Pancreas (tissue), 10 donors: Measurements from ENCODE around the gene CCL21. TPM values are rescaled to one million over a fixed set of nuclear protein-coding genes. Genes with fewer than 3 reads are reported as not detected.
"Not testable (repeated sequence)": the region's sequence is repeated elsewhere in the genome, so short reads cannot be mapped to it uniquely, and the experiment has no call there.

Experiments
- ATAC-seq, 4 donors: fragments of 200-7000 bp; cut with Tn5 transposase; one replicate each; pipeline versions ENCODE4 v1.8.0 to v1.9.1; 2020; ENCODE audit warnings: mild to moderate bottlenecking in 4 of 4, moderate library complexity in 4 of 4
- DNase-seq, 6 donors: peaks; one replicate each; pipeline ENCODE4 v3.0.0-alpha.2; 2020
- FAIRE-seq: peaks from 2 replicates; lab custom pipeline; 2012; peaks lifted over from hg19 to GRCh38; lab: Jason Lieb, UNC
- H3K27ac ChIP-seq, 4 donors: fragments of 200-600 bp; sonication (generic); 1 replicate in 3 of 4; 2 replicates in 1 of 4; pipeline versions ENCODE4 v1.5.0 to v1.8.0; 2020
- H3K27me3 ChIP-seq, 4 donors: fragments of 200-600 bp; one replicate each; pipeline ENCODE4 v1.8.0; 2021
- H3K36me3 ChIP-seq, 3 donors: fragments of 200-600 bp; sonication (generic) in 1 of 3; one replicate each; pipeline versions ENCODE4 v1.5.0 to v1.8.0; 2020 to 2021
- H3K4me1 ChIP-seq, 3 donors: fragments of 200-600 bp; one replicate each; pipeline ENCODE4 v1.8.0; 2021
- H3K4me3 ChIP-seq, 4 donors: fragments of 200-600 bp; sonication (generic) in 2 of 4; one replicate each; pipeline versions ENCODE4 v1.5.0 to v1.8.0; 2020 to 2021
- H3K9me3 ChIP-seq, 4 donors: fragments of 200-600 bp; one replicate each; pipeline ENCODE4 v1.8.0; 2021
- WGBS, 2 donors: extraction: QIAGEN DNeasy Blood & Tissue Kit; methylation state at CpG; one replicate each; pipeline ENCODE4 v1.1.7; 2013; 5-methylcytosine and 5-hydroxymethylcytosine counted together
- intact Hi-C, 3 donors: fragments of 100-400 bp; cut with DNase I; formaldehyde crosslinking; loops; one replicate each; pipeline versions ENCODE4 v1.11.1 to v1.14.2; 2022
- polyA plus RNA-seq, 2 donors: library from polyadenylated mRNA; stranded (reverse); fragments of 200-250 nt; gene quantifications; one replicate each; pipeline ENCODE4 v1.2.3, GENCODE V29; 2013
- total RNA-seq, 6 donors: library from RNA; stranded (reverse); fragmentation: NEBNext Ultra II Directional in 4 of 6; extraction: Animal tissue kit (Norgen Biotek cat#: 25700) in 4 of 6; gene quantifications; one replicate each; pipeline versions ENCODE4 v1.2.1 to v1.2.4, GENCODE V29; 2021 to 2023
- TF ChIP-seq, protein P1 (sequence below), 4 donors: fragments of 200-600 bp; sonication (generic) in 3 of 4; IDR thresholded peaks; one replicate each; pipeline versions ENCODE4 v1.5.0 to v1.8.0; 2021; ENCODE audit warnings: antibody characterized with exemption in 4 of 4
- donor health status: healthy with polysubstance abuse.
- donor health status: DM: no; HTN: no; CAD: no; lungs with moderate emphysema.
- donor health status: DM: no; HTN: no; CAD: no.
- donor health status: control.
- donor health status: control.
- donor health status: Bipolar disorder and iron deficiency.
- donor health status: DM: yes; HTN: yes; CAD: no.
- donor health status: DM: no; HTN: no; CAD: no.
- donor health status: DM: no; HTN: no; CAD: no.
- donor health status: DM: yes; HTN: yes; CAD: no.

CCL21 gene
- total and polyA plus RNA-seq, 8 donors: 1.9 to 53.5 (median 11.3) TPM; not detected in 1

DNA sequence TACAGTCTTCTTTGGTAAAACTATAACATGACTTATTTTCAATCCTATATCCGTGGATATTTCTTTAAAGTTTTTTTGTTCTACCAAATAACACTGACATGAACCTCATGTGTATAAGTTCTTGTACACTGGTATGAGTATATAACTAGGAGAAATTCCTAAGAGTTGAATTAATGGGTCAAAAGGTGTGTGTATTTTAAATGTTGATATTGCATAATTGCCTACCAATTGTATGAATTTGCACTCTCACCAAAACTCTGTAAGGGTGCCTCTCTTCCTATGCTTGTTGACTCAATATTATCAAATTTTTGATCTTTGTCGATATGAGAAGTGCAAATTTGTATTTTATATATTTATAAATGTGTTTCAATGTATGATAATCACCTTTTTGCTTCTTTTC, 22.9 kb upstream of the CCL21 start:
- no peak for FAIRE-seq
- 65 to 70% methylated on average over 2 of the region's 2 CpGs for WGBS, 2 donors
- H3K27me3 ChIP-seq: no peaks in the 10 kb centered on the region
- ATAC-seq: no peak
- TF ChIP-seq, protein P1, sequence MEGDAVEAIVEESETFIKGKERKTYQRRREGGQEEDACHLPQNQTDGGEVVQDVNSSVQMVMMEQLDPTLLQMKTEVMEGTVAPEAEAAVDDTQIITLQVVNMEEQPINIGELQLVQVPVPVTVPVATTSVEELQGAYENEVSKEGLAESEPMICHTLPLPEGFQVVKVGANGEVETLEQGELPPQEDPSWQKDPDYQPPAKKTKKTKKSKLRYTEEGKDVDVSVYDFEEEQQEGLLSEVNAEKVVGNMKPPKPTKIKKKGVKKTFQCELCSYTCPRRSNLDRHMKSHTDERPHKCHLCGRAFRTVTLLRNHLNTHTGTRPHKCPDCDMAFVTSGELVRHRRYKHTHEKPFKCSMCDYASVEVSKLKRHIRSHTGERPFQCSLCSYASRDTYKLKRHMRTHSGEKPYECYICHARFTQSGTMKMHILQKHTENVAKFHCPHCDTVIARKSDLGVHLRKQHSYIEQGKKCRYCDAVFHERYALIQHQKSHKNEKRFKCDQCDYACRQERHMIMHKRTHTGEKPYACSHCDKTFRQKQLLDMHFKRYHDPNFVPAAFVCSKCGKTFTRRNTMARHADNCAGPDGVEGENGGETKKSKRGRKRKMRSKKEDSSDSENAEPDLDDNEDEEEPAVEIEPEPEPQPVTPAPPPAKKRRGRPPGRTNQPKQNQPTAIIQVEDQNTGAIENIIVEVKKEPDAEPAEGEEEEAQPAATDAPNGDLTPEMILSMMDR (IDR thresholded peaks at IDR 0.05): no peak
- no peaks in the 10 kb centered on the region for H3K4me1 ChIP-seq
- no peaks in the 10 kb centered on the region for H3K9me3 ChIP-seq
- H3K36me3 ChIP-seq: no peaks in the 10 kb centered on the region
- intact Hi-C loops: no loop called here
- no peak overlapping the region for H3K27ac ChIP-seq
- no peak for DNase-seq
- H3K4me3 ChIP-seq: no peak overlapping the region

- Histone ChIP-seq H3K27me3 (no peaks in the 10 kb centered on the region), H3K27ac (no peak overlapping the region), H3K4me3 (no peak overlapping the region), H3K36me3 (no peaks in the 10 kb centered on the region), H3K4me1 (no peaks in the 10 kb centered on the region), H3K9me3 (no peaks in the 10 kb centered on the region)
- DNase-seq (no peak), FAIRE-seq (no peak), ATAC-seq (no peak)
- TF ChIP-seq, protein P1 (IDR thresholded peaks at IDR 0.05): no peak
- 86 to 91% methylated on average over 1 of the region's 1 CpG for WGBS, 2 donors
- intact Hi-C loops: no loop called here
Measured at GRCh38 chr9:34732478-34732877, 22.5 kb upstream of the CCL21 start.

DNA sequence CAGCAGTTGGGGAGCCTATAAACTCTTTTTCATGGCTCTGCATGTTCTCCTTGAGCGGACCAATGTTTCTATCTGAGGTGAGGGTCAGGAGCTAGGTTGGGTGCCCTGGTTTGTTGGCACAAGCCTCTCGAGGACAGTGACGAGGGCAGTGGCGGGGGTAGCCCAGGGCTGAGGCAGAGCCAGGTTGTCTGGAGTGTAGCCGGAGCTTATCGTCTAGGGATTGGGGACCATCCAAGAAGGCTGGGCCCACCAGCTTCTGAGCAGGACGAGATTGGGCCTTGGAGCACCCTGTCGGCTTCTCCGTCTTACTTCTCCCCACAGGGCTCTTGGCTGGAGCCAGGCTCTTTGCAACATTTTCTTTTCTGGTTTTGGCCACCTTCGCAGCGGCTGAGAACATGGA, 13.2 kb upstream of the CCL21 start:
- Histone ChIP-seq H3K9me3 (no peaks in the 10 kb centered on the region), H3K4me3 (no peak overlapping the region), H3K4me1 (no peaks in the 10 kb centered on the region), H3K27me3 (no peaks in the 10 kb centered on the region), H3K27ac (no peak overlapping the region), H3K36me3 (no peaks in the 10 kb centered on the region)
- FAIRE-seq (no peak), ATAC-seq (no peak), DNase-seq (no peak)
- 86 to 89% methylated on average over 11 of the region's 11 CpGs for WGBS, 2 donors
- intact Hi-C loops: no loop called here
- TF ChIP-seq, protein P1 (IDR thresholded peaks at IDR 0.05): no peak

- H3K4me1 ChIP-seq, H3K4me3 ChIP-seq, FAIRE-seq, H3K36me3 ChIP-seq, DNase-seq, H3K9me3 ChIP-seq, intact Hi-C loops, ATAC-seq, H3K27me3 ChIP-seq, H3K27ac ChIP-seq: not testable (repeated sequence)
Measured at GRCh38 chr9:34719769-34720025, 9.8 kb upstream of the CCL21 start.

DNA sequence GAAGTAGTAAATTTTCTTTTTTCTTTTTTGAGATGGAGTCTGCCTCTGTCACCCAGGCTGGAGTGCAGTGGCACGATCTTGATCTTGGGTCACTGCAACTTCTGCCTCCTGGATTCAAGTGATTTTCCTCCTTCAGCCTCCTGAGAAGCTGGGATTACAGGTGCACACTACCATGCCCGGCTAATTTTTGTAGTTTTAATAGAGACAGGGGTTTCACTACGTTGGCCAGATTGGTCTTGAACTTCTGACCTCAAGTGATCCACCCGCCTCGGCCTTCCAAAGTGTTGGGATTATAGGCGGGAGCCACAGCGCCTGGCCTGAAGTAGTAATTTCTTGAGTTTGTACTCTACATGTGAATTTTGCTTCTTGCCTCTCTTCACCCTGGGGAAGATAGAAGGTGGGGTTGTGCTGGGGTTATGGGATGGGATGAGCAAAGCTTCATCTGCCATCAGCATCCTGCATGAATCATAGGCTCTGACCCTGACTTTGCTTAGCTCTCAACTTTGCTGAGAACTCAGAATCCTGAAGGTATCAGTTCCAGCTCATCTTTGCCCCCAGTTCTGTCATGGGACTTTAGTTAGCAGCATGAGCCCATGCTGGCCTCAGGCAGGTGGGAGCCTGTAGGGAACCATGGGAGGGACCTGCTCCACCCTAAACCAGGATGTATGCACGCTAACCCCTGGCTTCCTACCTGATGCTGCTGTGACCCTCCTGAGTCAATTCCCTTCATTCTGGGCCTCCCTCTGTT, 9.3 kb upstream of the CCL21 start:
- no peak overlapping the region for H3K27ac ChIP-seq
- H3K4me1 ChIP-seq: peaks cover 0 to 4% (median 0%) of the 10 kb centered on the region in 3 donors
- intact Hi-C loops: no loop called here
- H3K4me3 ChIP-seq: no peak overlapping the region
- TF ChIP-seq, protein P1 (IDR thresholded peaks at IDR 0.05): no peak
- FAIRE-seq (no peak), DNase-seq (no peak), ATAC-seq (no peak)
- no peaks in the 10 kb centered on the region for H3K9me3 ChIP-seq
- WGBS, 2 donors: 80 to 89% methylated on average over 8 of the region's 8 CpGs
- H3K36me3 ChIP-seq: no peaks in the 10 kb centered on the region
- H3K27me3 ChIP-seq: no peaks in the 10 kb centered on the region
